Endometrial microvascular endothelial cells (primary cell): ENCODE results near the gene RHNO1. TPM values are rescaled to one million over a fixed set of nuclear protein-coding genes. Genes with fewer than 3 reads are reported as not detected.

ENCODE experiments used
- total RNA-seq: library from RNA; depleted of rRNA; stranded (reverse); fragments of >200 nt; gene quantifications from one replicate; pipeline ENCODE4 v1.2.3, GENCODE V29; 2015; ENCODE audit errors: inconsistent ontology term

Gene RHNO1
- total RNA-seq, 1 donor from 2014 or later: 52.6 TPM

Other genes with a start within 250 kb of the RHNO1 start
- 60.8 TPM for gene FKBP4, start 82.3 kb upstream of the RHNO1 start, total RNA-seq
- 34.1 TPM for gene ITFG2, start 64.6 kb upstream of the RHNO1 start, total RNA-seq
- not detected for gene NRIP2, start 42.2 kb upstream of the RHNO1 start, total RNA-seq
- gene TEX52, start 20.2 kb upstream of the RHNO1 start, total RNA-seq: not detected
- 57.3 TPM for gene FOXM1, start within 50 bp of the RHNO1 start, total RNA-seq
- gene TULP3, start 13.7 kb downstream of the RHNO1 start, total RNA-seq: 16.1 TPM
- 78.1 TPM for gene TEAD4, start 82.2 kb downstream of the RHNO1 start, total RNA-seq
- gene TSPAN9, start 200.2 kb downstream of the RHNO1 start, total RNA-seq: 15.9 TPM